Mesothelial cell of epicardium (in vitro differentiated cells): Measurements from ENCODE around the gene MIPEP. TPM values are rescaled to one million over a fixed set of nuclear protein-coding genes. Genes with fewer than 3 reads are reported as not detected.
A peak's percentile ranks its signal among the peaks of the same experiment; 100 is the strongest.

ENCODE experiments used
- DNase-seq, 2 experiments: peaks; one replicate each; pipeline ENCODE4 v3.0.0; 2021; ENCODE audit warnings: low spot score in 2 of 2; ENCODE audit not compliant: unreplicated experiment in 2 of 2
- H3K27ac Mint-ChIP-seq: 2 replicates; pipeline ENCODE4 v1.8.0; 2021; ENCODE audit warnings: mixed read lengths
- H3K27me3 Mint-ChIP-seq: 2 replicates; pipeline ENCODE4 v1.8.0; 2021; ENCODE audit warnings: low read depth, mixed read lengths
- H3K36me3 Mint-ChIP-seq: 2 replicates; pipeline ENCODE4 v1.8.0; 2021; ENCODE audit warnings: mixed read lengths
- H3K4me1 Mint-ChIP-seq: 2 replicates; pipeline ENCODE4 v1.8.0; 2021; ENCODE audit warnings: mixed read lengths
- H3K4me3 Mint-ChIP-seq: 2 replicates; pipeline ENCODE4 v1.8.0; 2021; ENCODE audit warnings: mild to moderate bottlenecking, moderate library complexity, mixed read lengths
- H3K9me3 Mint-ChIP-seq: 2 replicates; pipeline ENCODE4 v1.8.0; 2021; ENCODE audit warnings: mixed read lengths
- total RNA-seq: library from RNA; stranded (reverse); gene quantifications from 3 replicates; pipeline ENCODE4 v1.2.1, GENCODE V29; 2021
- TF ChIP-seq, protein P1 (sequence below): fragments of 200-600 bp; sonication (generic); IDR thresholded peaks from one replicate; pipeline ENCODE4 v1.5.0; 2021; ENCODE audit warnings: antibody characterized with exemption; ENCODE audit not compliant: unreplicated experiment

MIPEP gene
- total RNA-seq, 1 donor from 2014 or later = 13.1 TPM

DNA sequence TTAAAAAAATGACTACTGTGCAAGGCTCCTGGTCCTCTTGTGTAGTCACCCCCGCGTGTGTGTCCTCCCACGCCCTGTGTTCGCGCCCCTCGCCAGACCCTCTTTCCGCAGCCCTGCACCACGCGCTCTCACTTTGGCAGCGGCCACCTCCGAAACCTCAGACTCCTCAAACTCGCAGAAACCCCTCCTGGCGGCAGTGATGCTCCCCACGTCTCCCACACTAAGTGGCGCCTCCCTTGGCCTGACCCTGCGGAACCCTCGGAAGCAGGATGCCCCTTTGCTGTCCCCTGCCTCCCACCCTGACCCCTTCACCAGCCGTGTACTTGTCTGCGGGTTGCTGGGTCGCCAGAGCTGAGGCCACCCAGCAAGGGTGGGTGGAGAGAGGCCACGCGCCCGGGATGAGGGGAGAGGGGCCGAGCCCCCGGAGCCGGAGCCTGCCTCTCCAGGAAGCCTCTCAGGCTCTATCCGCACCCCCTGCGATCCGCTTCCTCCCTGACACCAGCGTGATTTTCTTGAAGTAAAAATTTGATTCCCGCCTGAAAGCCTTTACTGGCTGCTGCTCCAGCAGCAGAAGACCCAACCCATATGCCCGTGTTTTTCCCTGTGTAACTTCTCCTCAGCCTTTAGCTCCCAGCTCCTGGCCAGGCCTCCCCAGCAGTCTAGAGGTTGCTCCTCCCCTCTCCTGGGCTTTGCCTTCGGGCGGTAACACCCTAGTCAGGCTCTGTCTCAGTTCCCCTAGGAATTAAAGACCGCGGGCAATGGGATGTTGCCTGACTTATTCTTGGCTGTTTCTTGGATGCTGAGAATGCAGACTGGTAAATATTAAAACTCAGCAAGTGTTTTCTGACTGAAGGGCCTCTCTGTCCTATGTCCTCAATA lies 55.2 kb downstream of the MIPEP start:
- no peaks in the 10 kb centered on the region for H3K27me3 Mint-ChIP-seq
- DNase-seq = no peak
- H3K36me3 Mint-ChIP-seq = peaks cover 8% of the 10 kb centered on the region
- TF ChIP-seq, protein P1, sequence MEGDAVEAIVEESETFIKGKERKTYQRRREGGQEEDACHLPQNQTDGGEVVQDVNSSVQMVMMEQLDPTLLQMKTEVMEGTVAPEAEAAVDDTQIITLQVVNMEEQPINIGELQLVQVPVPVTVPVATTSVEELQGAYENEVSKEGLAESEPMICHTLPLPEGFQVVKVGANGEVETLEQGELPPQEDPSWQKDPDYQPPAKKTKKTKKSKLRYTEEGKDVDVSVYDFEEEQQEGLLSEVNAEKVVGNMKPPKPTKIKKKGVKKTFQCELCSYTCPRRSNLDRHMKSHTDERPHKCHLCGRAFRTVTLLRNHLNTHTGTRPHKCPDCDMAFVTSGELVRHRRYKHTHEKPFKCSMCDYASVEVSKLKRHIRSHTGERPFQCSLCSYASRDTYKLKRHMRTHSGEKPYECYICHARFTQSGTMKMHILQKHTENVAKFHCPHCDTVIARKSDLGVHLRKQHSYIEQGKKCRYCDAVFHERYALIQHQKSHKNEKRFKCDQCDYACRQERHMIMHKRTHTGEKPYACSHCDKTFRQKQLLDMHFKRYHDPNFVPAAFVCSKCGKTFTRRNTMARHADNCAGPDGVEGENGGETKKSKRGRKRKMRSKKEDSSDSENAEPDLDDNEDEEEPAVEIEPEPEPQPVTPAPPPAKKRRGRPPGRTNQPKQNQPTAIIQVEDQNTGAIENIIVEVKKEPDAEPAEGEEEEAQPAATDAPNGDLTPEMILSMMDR = no peak
- H3K9me3 Mint-ChIP-seq = no peaks in the 10 kb centered on the region
- peaks cover 14% of the 10 kb centered on the region for H3K4me1 Mint-ChIP-seq
- no peak overlapping the region for H3K4me3 Mint-ChIP-seq
- H3K27ac Mint-ChIP-seq = no peak overlapping the region

DNA sequence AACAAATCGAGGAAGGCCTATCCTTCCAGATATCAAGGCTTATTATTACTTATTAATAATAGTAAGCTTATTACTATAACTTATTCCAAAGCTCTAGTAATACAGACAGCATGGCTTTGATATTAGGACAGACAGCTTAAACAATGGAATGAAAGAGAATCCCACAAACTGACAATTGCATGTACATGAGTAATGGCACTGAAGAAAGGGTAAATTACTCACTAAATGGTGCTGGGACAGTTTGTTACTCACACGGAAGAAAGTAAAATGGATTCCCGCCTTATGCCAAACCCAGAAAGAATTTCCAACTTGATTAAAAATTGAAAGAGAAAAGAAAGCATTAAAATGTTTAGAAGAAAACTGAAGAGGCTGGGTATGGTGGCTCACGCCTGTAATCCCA lies 60.3 kb downstream of the MIPEP start:
- DNase-seq = no peak
- Mint-ChIP-seq H3K4me1 (peaks cover 24% of the 10 kb centered on the region), H3K27ac (no peak overlapping the region), H3K4me3 (no peak overlapping the region), H3K9me3 (peaks cover 14% of the 10 kb centered on the region), H3K36me3 (peaks cover 10% of the 10 kb centered on the region), H3K27me3 (no peaks in the 10 kb centered on the region)
- TF ChIP-seq, protein P1 = no peak

DNA sequence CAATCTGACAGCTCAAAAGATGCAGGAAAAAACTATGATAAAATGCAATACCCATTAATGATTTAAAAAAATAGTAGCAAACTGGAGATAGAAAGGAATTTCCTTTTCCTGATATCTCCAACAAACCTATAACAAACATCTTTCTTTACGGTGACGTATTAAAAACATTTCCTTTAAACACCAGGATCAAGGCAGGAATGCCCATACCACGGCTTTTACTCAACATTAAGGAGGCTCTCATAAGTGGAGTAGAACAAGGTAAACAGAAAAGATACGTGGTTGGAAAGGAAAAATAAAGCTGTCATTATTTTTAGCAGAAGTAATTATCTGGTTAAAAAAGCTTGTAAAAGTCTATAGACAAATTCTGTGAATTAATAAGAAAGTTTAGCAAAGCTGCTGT lies 61.1 kb downstream of the MIPEP start:
- peaks cover 14% of the 10 kb centered on the region for H3K9me3 Mint-ChIP-seq
- peaks cover 10% of the 10 kb centered on the region for H3K36me3 Mint-ChIP-seq
- no peak overlapping the region for H3K4me3 Mint-ChIP-seq
- H3K27me3 Mint-ChIP-seq = no peaks in the 10 kb centered on the region
- peaks cover 18% of the 10 kb centered on the region for H3K4me1 Mint-ChIP-seq
- no peak for DNase-seq
- TF ChIP-seq, protein P1 = no peak
- no peak overlapping the region for H3K27ac Mint-ChIP-seq

DNA sequence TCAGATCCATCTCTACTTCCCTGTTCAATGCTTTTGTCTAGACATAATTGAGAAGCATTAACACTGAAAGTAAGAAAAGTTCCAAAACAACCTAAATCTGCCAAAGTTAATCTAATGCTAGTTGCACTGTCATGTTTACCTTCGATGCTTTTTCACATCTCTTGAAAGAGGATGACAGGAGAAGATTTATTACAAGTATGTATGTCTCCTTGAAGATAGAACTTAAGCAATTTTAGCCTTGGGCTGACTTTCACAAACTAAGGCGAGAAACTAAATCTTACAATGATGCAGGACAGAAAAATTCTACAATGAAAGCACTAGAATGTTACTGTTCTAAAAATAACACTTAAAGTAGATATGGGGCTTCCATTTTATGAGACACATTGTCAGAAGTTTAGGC lies 64.0 kb downstream of the MIPEP start:
- H3K4me3 Mint-ChIP-seq = no peak overlapping the region
- TF ChIP-seq, protein P1 = no peak
- peaks cover 19% of the 10 kb centered on the region for H3K4me1 Mint-ChIP-seq
- peak overlapping the region; percentile 39 for H3K27ac Mint-ChIP-seq
- H3K27me3 Mint-ChIP-seq = no peaks in the 10 kb centered on the region
- peaks cover 10% of the 10 kb centered on the region for H3K36me3 Mint-ChIP-seq
- H3K9me3 Mint-ChIP-seq = peaks cover 14% of the 10 kb centered on the region
- DNase-seq = no peak

DNA sequence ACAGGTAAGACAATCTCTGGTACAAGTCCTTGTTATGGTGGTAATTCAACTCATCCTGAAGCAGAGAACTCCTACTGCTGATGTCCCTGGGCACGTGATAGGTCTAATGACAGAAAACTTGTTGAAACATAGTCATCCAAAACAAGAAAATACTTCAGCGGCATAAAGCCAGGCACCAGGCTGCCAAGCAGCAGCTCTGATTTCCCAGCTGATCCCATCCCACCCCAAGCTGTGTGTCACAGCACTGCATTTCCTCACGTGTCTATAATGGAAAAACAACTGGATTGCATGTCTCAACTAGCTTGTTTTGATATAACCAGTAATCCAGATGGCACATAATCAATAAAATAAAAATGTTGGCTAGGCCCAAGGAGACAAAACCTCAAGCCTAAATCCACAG lies 64.8 kb downstream of the MIPEP start:
- Mint-ChIP-seq H3K4me3 (no peak overlapping the region), H3K36me3 (peaks cover 12% of the 10 kb centered on the region), H3K9me3 (peaks cover 14% of the 10 kb centered on the region), H3K27me3 (no peaks in the 10 kb centered on the region), H3K27ac (peak overlapping the region; percentile 31), H3K4me1 (peaks cover 19% of the 10 kb centered on the region)
- TF ChIP-seq, protein P1 = no peak
- DNase-seq = no peak
